ENCODE data around the gene KCTD14. TPM values are rescaled to one million over a fixed set of nuclear protein-coding genes. Genes with fewer than 3 reads are reported as not detected.
"Not testable (repeated sequence)": the region's sequence is repeated elsewhere in the genome, so short reads cannot be mapped to it uniquely, and the experiment has no call there.

KCTD14 gene
- total RNA-seq, 4 donors from 2014 or later, result 3.5 to 8.4 (median 6.2) TPM

DNA sequence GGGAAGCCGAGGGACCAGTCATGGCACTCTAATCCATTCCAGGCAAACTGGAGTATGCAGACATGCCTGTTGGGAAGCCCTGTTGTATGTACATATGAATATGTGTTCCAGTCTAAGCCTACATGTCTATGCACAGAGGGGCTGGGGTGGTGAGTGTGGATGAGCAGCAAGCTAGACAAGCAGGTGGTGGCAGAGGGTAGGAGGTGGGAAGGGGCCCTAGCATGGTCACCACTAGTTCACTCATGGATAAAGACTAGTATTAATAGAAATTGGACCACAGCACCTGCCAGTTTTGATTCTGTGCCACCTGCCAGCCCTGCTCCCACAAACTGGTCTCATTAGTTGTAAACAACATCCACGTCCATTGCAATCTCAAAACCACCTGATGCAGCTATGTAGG is 42.1 kb upstream of the KCTD14 start:
- TF ChIP-seq, protein P1, sequence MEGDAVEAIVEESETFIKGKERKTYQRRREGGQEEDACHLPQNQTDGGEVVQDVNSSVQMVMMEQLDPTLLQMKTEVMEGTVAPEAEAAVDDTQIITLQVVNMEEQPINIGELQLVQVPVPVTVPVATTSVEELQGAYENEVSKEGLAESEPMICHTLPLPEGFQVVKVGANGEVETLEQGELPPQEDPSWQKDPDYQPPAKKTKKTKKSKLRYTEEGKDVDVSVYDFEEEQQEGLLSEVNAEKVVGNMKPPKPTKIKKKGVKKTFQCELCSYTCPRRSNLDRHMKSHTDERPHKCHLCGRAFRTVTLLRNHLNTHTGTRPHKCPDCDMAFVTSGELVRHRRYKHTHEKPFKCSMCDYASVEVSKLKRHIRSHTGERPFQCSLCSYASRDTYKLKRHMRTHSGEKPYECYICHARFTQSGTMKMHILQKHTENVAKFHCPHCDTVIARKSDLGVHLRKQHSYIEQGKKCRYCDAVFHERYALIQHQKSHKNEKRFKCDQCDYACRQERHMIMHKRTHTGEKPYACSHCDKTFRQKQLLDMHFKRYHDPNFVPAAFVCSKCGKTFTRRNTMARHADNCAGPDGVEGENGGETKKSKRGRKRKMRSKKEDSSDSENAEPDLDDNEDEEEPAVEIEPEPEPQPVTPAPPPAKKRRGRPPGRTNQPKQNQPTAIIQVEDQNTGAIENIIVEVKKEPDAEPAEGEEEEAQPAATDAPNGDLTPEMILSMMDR (IDR thresholded peaks at IDR 0.05), result no peak
- no peak for DNase-seq (ENCODE audit: low spot score)
- no peak for ATAC-seq (ENCODE audit: low FRiP score)

DNA sequence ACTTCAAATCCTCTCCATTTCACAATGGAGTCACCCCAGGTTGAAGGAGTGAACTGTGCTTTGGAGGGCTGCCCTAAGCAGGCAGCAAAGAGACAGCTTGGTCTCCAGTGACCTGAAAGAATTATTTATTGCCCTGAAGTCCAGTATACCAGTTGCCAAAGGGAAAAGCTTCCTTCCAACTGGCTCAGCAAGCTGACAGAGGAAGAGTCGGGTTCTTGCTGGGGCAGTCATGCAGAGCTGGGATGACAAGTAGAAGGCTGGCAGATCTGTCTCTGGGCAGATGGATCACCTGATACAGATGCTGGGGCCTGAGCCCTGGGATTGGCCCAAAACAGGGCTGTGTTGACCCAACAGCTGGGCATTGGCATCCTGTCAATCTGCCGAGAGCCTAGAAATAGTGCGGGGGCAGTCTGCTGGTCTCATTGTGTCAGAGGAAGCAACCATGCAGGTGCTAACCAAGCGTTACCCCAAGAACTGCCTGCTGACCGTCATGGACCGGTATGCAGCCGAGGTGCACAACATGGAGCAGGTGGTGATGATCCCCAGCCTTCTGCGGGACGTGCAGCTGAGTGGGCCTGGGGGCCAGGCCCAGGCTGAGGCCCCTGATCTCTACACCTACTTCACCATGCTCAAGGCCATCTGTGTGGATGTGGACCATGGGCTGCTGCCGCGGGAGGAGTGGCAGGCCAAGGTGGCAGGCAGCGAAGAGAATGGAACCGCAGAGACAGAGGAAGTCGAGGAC is 40.5 kb upstream of the KCTD14 start, which contains the start of gene THRSP:
THRSP (plus strand) TSS at position 422 of the 742 bp plus-strand sequence; CDS start at position 443, 21 bp downstream.
- ATAC-seq (ENCODE audit: low FRiP score), result no peak
- no peak for DNase-seq (ENCODE audit: low spot score)
- TF ChIP-seq, protein P1 (IDR thresholded peaks at IDR 0.05), result no peak

DNA sequence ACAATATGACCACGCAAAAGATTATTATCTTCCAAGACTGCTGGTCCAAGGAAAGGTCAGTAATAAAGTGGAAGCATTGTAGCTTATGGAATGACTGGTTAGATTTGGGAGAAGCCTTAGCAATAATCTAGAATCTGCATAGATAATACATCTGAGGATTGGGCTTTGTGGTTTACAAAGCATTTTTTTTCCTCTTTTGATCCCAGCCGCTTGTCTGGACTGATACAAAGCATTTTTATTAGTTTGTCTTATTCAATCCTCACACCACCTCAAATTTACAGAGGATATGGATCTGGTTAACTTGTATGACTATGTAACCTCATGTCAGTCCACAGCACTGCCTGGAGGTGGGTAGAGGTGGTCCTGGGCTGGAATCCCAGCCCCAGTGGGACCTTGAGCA is 39.6 kb upstream of the KCTD14 start:
- TF ChIP-seq, protein P1 (IDR thresholded peaks at IDR 0.05), result no peak
- ATAC-seq (ENCODE audit: low FRiP score) (no peak), DNase-seq (ENCODE audit: low spot score) (no peak)

DNA sequence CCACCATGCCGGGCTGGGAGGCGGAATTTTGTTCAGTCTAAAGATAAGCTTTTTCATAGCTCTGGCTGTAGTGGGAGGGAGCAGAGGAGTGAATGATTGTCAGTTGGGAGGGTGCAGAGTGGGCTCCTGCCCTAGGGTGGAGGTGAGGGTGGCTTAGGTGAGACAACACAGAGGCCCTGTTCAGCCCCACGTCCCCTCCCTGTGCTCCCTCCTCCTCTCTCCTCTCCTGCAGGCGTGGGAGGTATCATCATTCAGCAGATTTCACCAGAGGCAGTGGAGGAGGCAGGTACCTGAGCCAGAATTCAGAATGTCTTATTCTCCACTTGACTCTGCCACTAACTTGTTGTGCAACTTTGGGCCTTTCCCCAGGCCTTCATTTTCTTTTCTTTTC is 38.8 kb upstream of the KCTD14 start:
- DNase-seq (ENCODE audit: low spot score) (peak; percentile 35), ATAC-seq (ENCODE audit: low FRiP score) (peak; percentile 85)
- TF ChIP-seq, protein P1 (IDR thresholded peaks at IDR 0.05), result no peak

DNA sequence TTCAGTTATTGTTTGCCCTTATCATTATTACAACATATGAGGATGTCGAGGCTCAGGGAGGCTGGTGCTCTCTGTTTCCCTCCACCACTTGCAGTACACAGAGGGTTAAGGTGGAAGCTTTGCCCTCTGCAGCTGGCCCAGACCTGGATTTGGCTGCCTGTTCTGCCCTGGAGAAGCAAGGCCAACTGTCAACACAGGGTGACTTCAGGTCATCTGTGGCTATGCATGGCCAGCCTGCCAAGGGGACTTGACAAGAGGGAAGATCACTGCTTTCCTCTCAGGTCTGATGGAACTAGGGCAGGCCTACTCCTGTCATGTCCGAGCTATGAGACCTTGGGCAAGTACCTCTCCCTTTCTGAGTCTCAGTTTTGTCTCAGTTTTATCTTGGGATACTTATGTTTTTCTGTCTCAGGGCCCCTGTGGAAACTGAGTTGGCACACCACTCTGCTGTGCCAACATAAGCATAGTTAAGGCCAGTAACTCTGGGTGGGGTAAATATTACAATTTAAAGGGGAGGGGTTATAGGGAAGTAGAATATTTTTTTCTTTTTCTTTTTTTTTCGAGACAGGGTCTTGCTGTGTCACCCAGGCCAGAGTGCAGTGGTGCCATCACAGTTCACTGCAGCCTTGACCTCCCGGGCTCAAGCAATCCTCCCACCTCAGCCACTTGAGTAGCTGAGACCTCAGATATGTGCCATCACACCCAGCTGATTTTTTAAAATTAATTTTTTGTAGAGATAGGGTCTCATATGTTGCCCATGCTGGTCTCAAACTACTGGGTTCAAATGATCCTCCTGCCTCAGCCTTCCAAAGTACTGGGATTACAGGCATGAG is 38.2 kb upstream of the KCTD14 start:
- no peak for DNase-seq (ENCODE audit: low spot score)
- TF ChIP-seq, protein P1 (IDR thresholded peaks at IDR 0.05), result no peak
- peak; percentile 26 for ATAC-seq (ENCODE audit: low FRiP score)

DNA sequence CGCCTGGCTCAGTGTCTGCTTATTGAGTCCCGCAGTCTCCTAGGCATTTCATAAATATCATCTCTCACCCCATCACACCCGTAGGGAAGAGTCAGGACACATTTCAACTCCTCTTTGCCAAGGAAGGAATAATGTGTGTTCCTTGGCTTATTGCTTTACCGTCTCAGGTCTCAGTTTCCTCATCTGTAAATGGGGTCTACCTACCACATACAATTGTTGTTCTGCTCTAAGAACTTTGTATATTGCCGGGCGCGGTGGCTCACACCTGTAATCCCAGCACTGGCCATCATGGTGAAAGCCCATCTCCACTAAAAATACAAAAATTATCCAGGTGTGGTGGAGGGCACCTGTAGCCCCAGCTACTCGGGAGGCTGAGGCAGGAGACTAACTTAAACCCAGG is 37.5 kb upstream of the KCTD14 start:
- TF ChIP-seq, protein P1 (IDR thresholded peaks at IDR 0.05), result no peak
- ATAC-seq (ENCODE audit: low FRiP score), result no peak
- DNase-seq (ENCODE audit: low spot score), result no peak

DNA sequence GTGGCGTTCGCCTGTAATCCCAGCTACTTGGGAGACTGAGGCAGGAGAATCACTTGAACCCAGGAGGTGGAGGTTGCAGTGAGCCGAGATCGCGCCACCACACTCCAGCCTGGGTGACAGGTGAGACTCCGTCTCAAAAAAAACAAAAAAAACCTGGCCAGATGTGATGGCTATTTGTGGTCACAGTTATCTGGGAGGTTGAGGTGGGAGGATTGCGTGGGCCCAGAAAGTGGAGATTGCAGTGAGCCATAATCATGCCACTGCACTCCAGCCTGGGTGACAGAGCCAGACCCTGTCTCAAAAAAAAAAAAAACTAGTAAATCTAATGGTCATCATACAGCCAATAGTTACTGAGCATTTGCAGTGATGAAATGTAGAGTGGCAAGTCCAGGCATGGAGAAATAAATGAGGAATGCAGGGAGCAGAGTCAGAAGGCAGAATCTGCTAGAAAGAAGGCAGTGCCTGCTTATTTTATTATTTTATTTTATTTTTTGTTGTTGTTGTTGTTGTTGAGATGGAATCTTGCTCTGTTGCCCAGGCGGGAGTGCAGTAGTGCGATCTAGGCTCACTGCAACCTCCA is 36.8 kb upstream of the KCTD14 start:
- ATAC-seq (ENCODE audit: low FRiP score); DNase-seq (ENCODE audit: low spot score): not testable (repeated sequence)

Measured in omental fat pad (tissue), 4 donors.